Left ventricle myocardium superior (tissue), 1 donor: ENCODE results near the gene NLGN4X. TPM values are rescaled to one million over a fixed set of nuclear protein-coding genes. Genes with fewer than 3 reads are reported as not detected.
"Not testable (repeated sequence)": the region's sequence is repeated elsewhere in the genome, so short reads cannot be mapped to it uniquely, and the experiment has no call there.

Source experiments
- ATAC-seq: fragments of 200-7000 bp; cut with Tn5 transposase; one replicate; pipeline ENCODE4 v1.9.1; 2020; ENCODE audit warnings: mild to moderate bottlenecking, moderate library complexity
- DNase-seq: peaks from one replicate; pipeline ENCODE4 v3.0.0-alpha.2; 2020
- intact Hi-C: fragments of 100-400 bp; cut with micrococcal nuclease; formaldehyde crosslinking; loops from one replicate; pipeline ENCODE4 v1.11.0; 2022
- total RNA-seq: library from RNA; stranded (reverse); fragmentation: NEBNext Ultra II Directional; extraction: Animal tissue kit (Norgen Biotek cat#: 25700); gene quantifications from one replicate; pipeline ENCODE4 v1.2.1, GENCODE V29; 2021
- donor health status: DM: no; HTN: yes; CAD: no; lungs with severe emphysema.

Gene NLGN4X
- total RNA-seq, 1 donor from 2014 or later: 3.1 TPM

GRCh38 chrX:5915783-5916182, 312.9 kb downstream of the NLGN4X start:
- DNase-seq (no peak), ATAC-seq (no peak)
- intact Hi-C loops: no loop called here

GRCh38 chrX:5907207-5907606, 321.5 kb downstream of the NLGN4X start:
- ATAC-seq (no peak), DNase-seq (no peak)
- intact Hi-C loops: no loop called here

- DNase-seq, intact Hi-C loops, ATAC-seq: not testable (repeated sequence)
These were observed 325.0 kb downstream of the NLGN4X start for GRCh38 chrX:5903586-5904190.

GRCh38 chrX:5898463-5898862, 330.2 kb downstream of the NLGN4X start:
- intact Hi-C loops: no loop called here
- ATAC-seq: no peak
- no peak for DNase-seq

- no peak for ATAC-seq
These were observed 337.3 kb downstream of the NLGN4X start for GRCh38 chrX:5891378-5891777.

GRCh38 chrX:5876984-5877596, 351.6 kb downstream of the NLGN4X start:
- intact Hi-C loops: no loop called here
- ATAC-seq: no peak
- peak; percentile 29 for DNase-seq

More at GRCh38 chrX:5891378-5891777, 337.3 kb downstream of the NLGN4X start:
- DNase-seq: no peak
- intact Hi-C loops: no loop called here

- peak; percentile 74 for ATAC-seq
- no peak for DNase-seq
- intact Hi-C loops: no loop called here
These were observed 358.4 kb downstream of the NLGN4X start for GRCh38 chrX:5870238-5870637.

GRCh38 chrX:5869786-5870185, 358.9 kb downstream of the NLGN4X start:
- intact Hi-C loops: no loop called here
- DNase-seq (no peak), ATAC-seq (no peak)

GRCh38 chrX:5867778-5868177, 360.9 kb downstream of the NLGN4X start:
- intact Hi-C loops: no loop called here
- DNase-seq: no peak
- no peak for ATAC-seq

GRCh38 chrX:5857232-5857631, 371.4 kb downstream of the NLGN4X start:
- intact Hi-C loops: no loop called here
- DNase-seq: no peak
- no peak for ATAC-seq

GRCh38 chrX:5852941-5853340, 375.7 kb downstream of the NLGN4X start:
- intact Hi-C loops: no loop called here
- no peak for ATAC-seq

GRCh38 chrX:5842601-5843000, 386.1 kb downstream of the NLGN4X start:
- DNase-seq (no peak), ATAC-seq (no peak)
- intact Hi-C loops: no loop called here

More at GRCh38 chrX:5852941-5853340, 375.7 kb downstream of the NLGN4X start:
- DNase-seq: no peak
